SK-N-SH treated with all-trans-retinoic acid at 6 μM for 48 hours (cell line): ENCODE measurements around the gene RGS19.

Experiments used
- ATAC-seq: fragments of 200-7000 bp; cut with Tn5 transposase; 3 replicates; pipeline ENCODE4 v1.9.1; 2020; ENCODE audit warnings: mild to moderate bottlenecking, moderate library complexity
- ARNTL ChIP-seq: fragments of 450-650 bp; formaldehyde crosslinking; IDR thresholded peaks from 2 replicates; pipeline ENCODE4 v1.5.0; 2020; ENCODE audit warnings: low read depth, mild to moderate bottlenecking, moderate library complexity, borderline replicate concordance
- BACH2 ChIP-seq: fragments of 250-450 bp; sonication (Bioruptor Pico); IDR thresholded peaks from 2 replicates; pipeline ENCODE4 v1.9.0; 2021; ENCODE audit warnings: mild to moderate bottlenecking, borderline replicate concordance
- CREB5 ChIP-seq: fragments of 250-450 bp; sonication (Bioruptor Pico); IDR thresholded peaks from 2 replicates; pipeline ENCODE4 v1.5.1; 2020; ENCODE audit warnings: low read depth, mild to moderate bottlenecking, moderate library complexity
- CSDC2 ChIP-seq: fragments of 250-450 bp; sonication (Bioruptor Pico); IDR thresholded peaks from 2 replicates; pipeline ENCODE4 v1.5.0; 2020; ENCODE audit warnings: mild to moderate bottlenecking, moderate library complexity
- CSRNP3 ChIP-seq: fragments of 250-450 bp; sonication (Bioruptor Pico); IDR thresholded peaks from 2 replicates; pipeline ENCODE4 v1.5.1; 2021; ENCODE audit warnings: mild to moderate bottlenecking, moderate library complexity
- ESRRG ChIP-seq: fragments of 250-450 bp; sonication (Bioruptor Pico); IDR thresholded peaks from 2 replicates; pipeline ENCODE4 v1.6.1; 2021; ENCODE audit warnings: mild to moderate bottlenecking
- GLIS3 ChIP-seq: fragments of 250-450 bp; sonication (Bioruptor Pico); IDR thresholded peaks from 2 replicates; pipeline ENCODE4 v1.5.0; 2020; ENCODE audit warnings: mild to moderate bottlenecking, moderate library complexity
- ISL1 ChIP-seq: fragments of 250-450 bp; sonication (Bioruptor Pico); IDR thresholded peaks from 2 replicates; pipeline ENCODE4 v2.1.2; 2022; ENCODE audit warnings: mild to moderate bottlenecking, moderate library complexity
- PPARA ChIP-seq: fragments of 250-450 bp; sonication (Bioruptor Pico); IDR thresholded peaks from 2 replicates; pipeline ENCODE4 v1.5.0; 2020; ENCODE audit warnings: mild to moderate bottlenecking, borderline replicate concordance
- RARB ChIP-seq: fragments of 250-450 bp; sonication (Bioruptor Pico); IDR thresholded peaks from 2 replicates; pipeline ENCODE4 v1.8.0; 2021; ENCODE audit warnings: mild to moderate bottlenecking, moderate library complexity
- SNAI2 ChIP-seq: fragments of 250-450 bp; sonication (Bioruptor Pico); IDR thresholded peaks from 2 replicates; pipeline ENCODE4 v1.5.0; 2020; ENCODE audit warnings: mild to moderate bottlenecking, moderate library complexity
- TCF4 ChIP-seq: fragments of 250-450 bp; sonication (Bioruptor Pico); IDR thresholded peaks from 2 replicates; pipeline ENCODE4 v1.8.0; 2021; ENCODE audit warnings: mild to moderate bottlenecking, moderate library complexity, borderline replicate concordance
- TOX ChIP-seq: fragments of 250-450 bp; sonication (Bioruptor Pico); IDR thresholded peaks from 2 replicates; pipeline ENCODE4 v1.8.0; 2021; ENCODE audit warnings: mild to moderate bottlenecking, moderate library complexity, borderline replicate concordance
- ZC3H10 ChIP-seq: fragments of 250-450 bp; sonication (Bioruptor Pico); IDR thresholded peaks from 2 replicates; pipeline ENCODE4 v1.5.1; 2021; ENCODE audit warnings: mild to moderate bottlenecking, moderate library complexity
- ZFP3 ChIP-seq: fragments of 250-450 bp; sonication (Bioruptor Pico); IDR thresholded peaks from 2 replicates; pipeline ENCODE4 v1.5.0; 2020; ENCODE audit warnings: mild to moderate bottlenecking, moderate library complexity
- ZNF70 ChIP-seq: fragments of 450-650 bp; formaldehyde crosslinking; IDR thresholded peaks from 2 replicates; pipeline ENCODE4 v1.5.0; 2020; ENCODE audit warnings: mild to moderate bottlenecking, moderate library complexity
- ZNF8 ChIP-seq: fragments of 450-650 bp; formaldehyde crosslinking; IDR thresholded peaks from 2 replicates; pipeline ENCODE4 v1.5.0; 2020; ENCODE audit warnings: mild to moderate bottlenecking, moderate library complexity
- TF ChIP-seq, protein P1 (sequence below): fragments of 250-450 bp; sonication (Bioruptor Pico); IDR thresholded peaks from 2 replicates; pipeline ENCODE4 v1.8.0; 2021; ENCODE audit warnings: low read depth, mild to moderate bottlenecking, moderate library complexity, borderline replicate concordance
- TF ChIP-seq, protein P2 (sequence below): fragments of 250-450 bp; sonication (Bioruptor Pico); IDR thresholded peaks from 2 replicates; pipeline ENCODE4 v1.8.0; 2020; ENCODE audit warnings: mild to moderate bottlenecking, moderate library complexity, borderline replicate concordance

The RGS19 gene

GRCh38 chr20:64047046-64047389 lies 32.3 kb downstream of the RGS19 start:
- no peak for ATAC-seq
- TF ChIP-seq CSDC2 (CRISPR knock-in tag) (no peak), SNAI2 (CRISPR knock-in tag) (no peak), GLIS3 (CRISPR knock-in tag) (no peak), ARNTL (CRISPR knock-in tag) (no peak), ESRRG (CRISPR knock-in tag) (no peak), CSRNP3 (no peak), PPARA (no peak), TCF4 (CRISPR knock-in tag) (no peak), ZFP3 (no peak), ISL1 (CRISPR knock-in tag) (no peak), BACH2 (CRISPR knock-in tag) (no peak), TOX (CRISPR knock-in tag) (no peak), ZNF70 (CRISPR knock-in tag) (no peak), ZC3H10 (no peak)
- TF ChIP-seq, protein P1, sequence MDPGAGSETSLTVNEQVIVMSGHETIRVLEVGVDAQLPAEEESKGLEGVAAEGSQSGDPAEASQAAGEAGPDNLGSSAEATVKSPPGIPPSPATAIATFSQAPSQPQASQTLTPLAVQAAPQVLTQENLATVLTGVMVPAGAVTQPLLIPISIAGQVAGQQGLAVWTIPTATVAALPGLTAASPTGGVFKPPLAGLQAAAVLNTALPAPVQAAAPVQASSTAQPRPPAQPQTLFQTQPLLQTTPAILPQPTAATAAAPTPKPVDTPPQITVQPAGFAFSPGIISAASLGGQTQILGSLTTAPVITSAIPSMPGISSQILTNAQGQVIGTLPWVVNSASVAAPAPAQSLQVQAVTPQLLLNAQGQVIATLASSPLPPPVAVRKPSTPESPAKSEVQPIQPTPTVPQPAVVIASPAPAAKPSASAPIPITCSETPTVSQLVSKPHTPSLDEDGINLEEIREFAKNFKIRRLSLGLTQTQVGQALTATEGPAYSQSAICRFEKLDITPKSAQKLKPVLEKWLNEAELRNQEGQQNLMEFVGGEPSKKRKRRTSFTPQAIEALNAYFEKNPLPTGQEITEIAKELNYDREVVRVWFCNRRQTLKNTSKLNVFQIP (CRISPR knock-in tag): no peak
- TF ChIP-seq, protein P2, sequence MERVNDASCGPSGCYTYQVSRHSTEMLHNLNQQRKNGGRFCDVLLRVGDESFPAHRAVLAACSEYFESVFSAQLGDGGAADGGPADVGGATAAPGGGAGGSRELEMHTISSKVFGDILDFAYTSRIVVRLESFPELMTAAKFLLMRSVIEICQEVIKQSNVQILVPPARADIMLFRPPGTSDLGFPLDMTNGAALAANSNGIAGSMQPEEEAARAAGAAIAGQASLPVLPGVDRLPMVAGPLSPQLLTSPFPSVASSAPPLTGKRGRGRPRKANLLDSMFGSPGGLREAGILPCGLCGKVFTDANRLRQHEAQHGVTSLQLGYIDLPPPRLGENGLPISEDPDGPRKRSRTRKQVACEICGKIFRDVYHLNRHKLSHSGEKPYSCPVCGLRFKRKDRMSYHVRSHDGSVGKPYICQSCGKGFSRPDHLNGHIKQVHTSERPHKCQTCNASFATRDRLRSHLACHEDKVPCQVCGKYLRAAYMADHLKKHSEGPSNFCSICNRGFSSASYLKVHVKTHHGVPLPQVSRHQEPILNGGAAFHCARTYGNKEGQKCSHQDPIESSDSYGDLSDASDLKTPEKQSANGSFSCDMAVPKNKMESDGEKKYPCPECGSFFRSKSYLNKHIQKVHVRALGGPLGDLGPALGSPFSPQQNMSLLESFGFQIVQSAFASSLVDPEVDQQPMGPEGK (CRISPR knock-in tag): no peak
- TF ChIP-seq, all 23 proteins: peak for 0

DNA sequence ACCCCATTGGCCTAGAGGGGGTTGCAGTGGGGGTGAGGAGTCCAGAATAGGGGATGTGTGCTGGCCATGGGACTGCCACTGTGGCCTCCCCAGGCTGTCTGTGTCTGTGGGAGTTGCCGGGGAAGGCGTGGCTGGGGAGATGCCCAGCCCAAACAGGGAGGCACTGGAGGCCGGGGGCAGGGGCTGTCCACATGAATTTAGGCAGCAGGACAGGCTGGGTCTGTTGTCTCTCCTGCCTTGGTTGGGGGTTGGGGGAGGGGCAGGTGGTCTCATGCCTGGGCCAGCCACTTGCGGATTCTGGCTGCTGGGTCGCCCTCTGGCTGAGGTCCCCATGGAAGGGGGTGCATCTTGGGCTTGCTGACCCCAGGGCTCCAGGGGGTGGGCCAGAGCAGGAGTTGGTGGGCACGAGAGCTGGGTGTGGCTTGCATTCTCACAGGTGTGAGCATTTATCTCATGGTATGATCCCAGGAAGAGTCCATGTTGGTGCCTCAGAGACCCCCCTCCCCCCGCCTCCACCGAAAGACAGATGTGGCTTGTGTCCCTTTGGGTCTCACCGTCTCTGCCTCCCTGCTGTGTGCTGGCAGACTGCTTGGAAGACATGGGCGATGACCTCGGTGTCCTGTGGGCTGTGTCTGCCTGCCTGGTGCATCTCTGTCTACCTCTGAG lies 33.8 kb downstream of the RGS19 start:
- no peak for ATAC-seq
- no peak for TF ChIP-seq ZFP3
- no peak for TF ChIP-seq CREB5 (CRISPR knock-in tag)
- no peak for TF ChIP-seq ZNF70 (CRISPR knock-in tag)
- no peak for TF ChIP-seq RARB
- TF ChIP-seq ZNF8 (CRISPR knock-in tag): no peak
- TF ChIP-seq BACH2 (CRISPR knock-in tag): no peak

DNA sequence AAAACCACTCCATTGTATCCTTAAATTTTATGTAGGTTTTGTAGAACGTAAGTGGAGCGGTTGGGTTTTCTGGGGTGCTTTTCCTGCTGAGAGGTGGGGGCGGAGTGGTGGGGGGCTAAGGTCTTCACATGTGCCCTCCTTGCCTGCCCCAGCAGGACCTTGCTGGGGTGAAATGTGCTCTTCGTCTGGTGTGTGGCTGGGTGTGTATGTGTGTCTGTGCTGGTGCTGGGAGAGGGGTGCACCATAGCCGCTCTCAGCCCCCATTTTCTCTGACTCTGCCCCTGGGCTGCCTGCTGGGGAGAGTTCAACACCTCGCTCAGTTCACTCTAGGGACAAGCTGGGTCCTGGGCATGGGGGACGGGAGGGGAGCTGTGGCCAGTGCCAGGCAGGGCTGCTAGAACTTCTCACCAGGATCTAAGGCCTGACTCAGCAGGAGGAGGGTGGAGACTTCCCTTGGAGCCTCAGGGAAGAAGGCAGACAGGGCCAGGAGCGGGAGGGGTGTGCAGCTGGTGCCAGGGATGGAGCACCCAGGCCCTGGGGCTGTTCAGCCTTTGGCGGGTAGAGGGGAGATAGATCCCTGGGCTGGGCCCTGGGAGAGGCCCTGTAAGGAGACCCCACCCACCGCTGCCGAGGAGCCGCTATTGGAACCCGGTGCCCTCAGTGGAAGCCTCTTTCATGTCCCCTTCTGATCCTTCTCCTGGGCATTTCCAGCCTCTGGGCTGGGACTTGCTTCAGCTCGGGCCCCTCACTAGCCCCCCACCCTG lies 34.7 kb downstream of the RGS19 start:
- TF ChIP-seq CSDC2 (CRISPR knock-in tag) (no peak), ZC3H10 (no peak), CREB5 (CRISPR knock-in tag) (no peak), ARNTL (CRISPR knock-in tag) (no peak)
- TF ChIP-seq, protein P1 (CRISPR knock-in tag): no peak
- ATAC-seq: peak; percentile 79
